Karpas-422 (cell line): ENCODE results near the gene CDC37L1. TPM values are rescaled to one million over a fixed set of nuclear protein-coding genes. Genes with fewer than 3 reads are reported as not detected.
A peak's percentile ranks its signal among the peaks of the same experiment; 100 is the strongest.

Experiments
- DNase-seq: peaks from one replicate; pipeline ENCODE4 v3.0.0-alpha.2; 2015
- H2AFZ ChIP-seq: fragments of 200-600 bp; sonication (generic); 2 replicates; pipeline ENCODE4 v1.6.1; 2014; ENCODE audit warnings: antibody characterized with exemption, low read length, mixed read lengths
- H3K27ac ChIP-seq: fragments of 200-600 bp; sonication (generic); 2 replicates; pipeline ENCODE4 v1.5.1; 2014; ENCODE audit warnings: mild to moderate bottlenecking, low read length, moderate library complexity
- H3K27me3 ChIP-seq: fragments of 200-600 bp; sonication (generic); 2 replicates; pipeline ENCODE4 v1.6.1; 2014; ENCODE audit warnings: low read length, mixed read lengths
- H3K36me3 ChIP-seq: fragments of 200-600 bp; sonication (generic); 2 replicates; pipeline ENCODE4 v1.6.1; 2014; ENCODE audit warnings: low read length, mixed read lengths; ENCODE audit not compliant: insufficient read depth
- H3K4me1 ChIP-seq: fragments of 200-600 bp; sonication (generic); 2 replicates; pipeline ENCODE4 v1.6.1; 2014; ENCODE audit warnings: mild to moderate bottlenecking, low read length, mixed read lengths
- H3K4me2 ChIP-seq: fragments of 200-600 bp; sonication (generic); 2 replicates; pipeline ENCODE4 v1.6.1; 2014; ENCODE audit warnings: low read length, low read depth, mild to moderate bottlenecking; ENCODE audit not compliant: poor library complexity, severe bottlenecking
- H3K4me3 ChIP-seq: fragments of 200-600 bp; sonication (generic); 2 replicates; pipeline ENCODE4 v1.5.1; 2014; ENCODE audit warnings: mild to moderate bottlenecking, antibody characterized with exemption, low read length, mixed read lengths
- H3K79me2 ChIP-seq: fragments of 200-600 bp; sonication (generic); 2 replicates; pipeline ENCODE4 v1.6.1; 2014; ENCODE audit warnings: mild to moderate bottlenecking, low read length, mixed read lengths
- H3K9ac ChIP-seq: fragments of 200-600 bp; sonication (generic); 2 replicates; pipeline ENCODE4 v1.6.0; 2014; ENCODE audit warnings: low read length
- H3K9me2 ChIP-seq: fragments of 200-600 bp; sonication (generic), shearing (Covaris generic); replicated peaks from 2 replicates; pipeline ENCODE4 v1.6.0; 2014; ENCODE audit warnings: mild to moderate bottlenecking, low read length, moderate library complexity; ENCODE audit not compliant: insufficient read depth
- H3K9me3 ChIP-seq: fragments of 300-700, 200-600 bp; sonication (generic); 2 replicates; pipeline ENCODE4 v1.6.1; 2014; ENCODE audit warnings: low read length, mixed read lengths
- H4K20me1 ChIP-seq: fragments of 200-600 bp; sonication (generic); 2 replicates; pipeline ENCODE4 v1.6.1; 2014; ENCODE audit warnings: mild to moderate bottlenecking, antibody characterized with exemption, low read length, low read depth; ENCODE audit not compliant: insufficient read depth
- total RNA-seq: library from RNA; depleted of rRNA; stranded (reverse); fragments of >200 nt; shearing (Covaris generic); gene quantifications from 2 replicates; pipeline ENCODE4 v1.2.3, GENCODE V29; 2014; ENCODE audit warnings: low replicate concordance

CDC37L1 gene
- total RNA-seq, 1 experiment from 2014 or later = 12.0 TPM

DNA sequence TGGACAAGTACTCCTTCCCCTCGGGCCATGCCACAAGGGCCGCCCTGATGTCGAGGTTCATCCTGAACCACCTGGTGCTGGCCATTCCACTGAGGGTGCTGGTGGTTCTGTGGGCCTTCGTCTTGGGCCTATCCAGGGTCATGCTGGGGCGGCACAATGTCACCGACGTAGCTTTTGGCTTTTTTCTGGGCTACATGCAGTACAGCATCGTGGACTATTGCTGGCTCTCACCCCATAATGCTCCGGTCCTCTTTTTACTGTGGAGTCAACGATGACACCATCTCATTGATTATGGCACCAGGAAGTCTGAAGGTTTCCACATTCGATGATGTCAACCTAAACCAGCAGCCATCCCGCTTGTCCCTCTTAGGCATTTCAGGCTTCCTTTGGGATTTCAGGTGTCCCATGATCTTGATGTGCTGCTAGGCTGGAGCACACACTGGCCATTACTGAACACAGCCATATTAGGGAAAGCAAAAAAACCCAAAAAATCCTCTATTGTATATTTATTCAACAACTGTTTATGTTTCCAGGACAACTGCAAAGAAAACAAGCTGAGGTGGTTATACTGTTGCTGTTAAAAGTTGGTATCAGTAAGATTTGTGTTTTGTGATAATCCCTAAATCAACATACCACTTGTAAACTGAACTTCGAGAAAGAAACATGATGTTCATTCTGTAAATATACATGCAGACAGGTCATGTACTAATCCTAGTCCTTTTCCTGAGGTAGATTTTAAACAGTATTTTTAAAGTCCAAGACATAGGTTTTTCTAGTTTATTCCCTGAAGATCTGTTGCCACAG is 16.2 kb upstream of the CDC37L1 start:
- Histone ChIP-seq H3K9ac (peak overlapping the region; percentile 81), H3K9me3 (no peaks in the 10 kb centered on the region), H3K4me2 (peak overlapping the region; percentile 76), H4K20me1 (no peaks in the 10 kb centered on the region; the same call in 1 of the 2 replicates), H3K9me2 (no peaks in the 10 kb centered on the region), H3K79me2 (no peaks in the 10 kb centered on the region), H3K4me1 (peaks cover 47% of the 10 kb centered on the region), H3K4me3 (peak overlapping the region; percentile 79), H3K27me3 (no peaks in the 10 kb centered on the region), H3K36me3 (no peaks in the 10 kb centered on the region), H3K27ac (no peak overlapping the region), H2AFZ (no peak overlapping the region)
- no peak for DNase-seq

DNA sequence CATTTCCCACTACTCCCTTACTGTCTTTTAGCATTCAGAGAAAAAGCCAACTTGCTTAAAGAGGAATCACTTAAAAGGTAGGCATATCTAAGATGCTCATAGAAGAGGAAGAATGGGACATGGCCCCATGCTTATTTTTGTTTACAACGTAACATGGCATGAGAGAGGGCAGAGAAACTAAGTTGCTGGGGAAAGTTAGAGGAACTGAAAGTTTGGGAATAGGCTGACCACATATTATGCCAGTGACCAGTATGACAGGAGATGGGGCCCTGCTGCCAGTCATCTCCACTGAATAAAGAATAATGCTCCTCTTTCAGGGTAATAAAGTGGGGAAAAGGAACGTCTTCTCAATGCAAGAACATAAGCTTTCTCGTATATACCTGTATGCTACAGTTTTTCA is 15.4 kb upstream of the CDC37L1 start:
- H3K9me3 ChIP-seq = no peaks in the 10 kb centered on the region
- no peak overlapping the region for H3K9ac ChIP-seq
- H3K4me2 ChIP-seq = peak overlapping the region; percentile 76
- H3K9me2 ChIP-seq = no peaks in the 10 kb centered on the region
- H4K20me1 ChIP-seq = no peaks in the 10 kb centered on the region; the same call in 1 of the 2 replicates
- H2AFZ ChIP-seq = no peak overlapping the region
- no peaks in the 10 kb centered on the region for H3K79me2 ChIP-seq
- no peak overlapping the region for H3K27ac ChIP-seq
- H3K4me1 ChIP-seq = peaks cover 47% of the 10 kb centered on the region
- no peaks in the 10 kb centered on the region for H3K36me3 ChIP-seq
- no peaks in the 10 kb centered on the region for H3K27me3 ChIP-seq
- peak overlapping the region; percentile 13; the same call in 1 of the 2 replicates for H3K4me3 ChIP-seq
- DNase-seq = no peak

GRCh38 chr9:4665357-4665756 is 14.0 kb upstream of the CDC37L1 start:
- Histone ChIP-seq H3K4me2 (peak overlapping the region; percentile 76), H3K4me3 (no peak overlapping the region), H3K4me1 (peaks cover 47% of the 10 kb centered on the region), H4K20me1 (no peaks in the 10 kb centered on the region; the same call in 1 of the 2 replicates), H2AFZ (no peak overlapping the region), H3K36me3 (no peaks in the 10 kb centered on the region), H3K27me3 (no peaks in the 10 kb centered on the region), H3K79me2 (no peaks in the 10 kb centered on the region), H3K9me3 (no peaks in the 10 kb centered on the region), H3K9me2 (no peaks in the 10 kb centered on the region), H3K9ac (no peak overlapping the region), H3K27ac (no peak overlapping the region)
- no peak for DNase-seq

DNA sequence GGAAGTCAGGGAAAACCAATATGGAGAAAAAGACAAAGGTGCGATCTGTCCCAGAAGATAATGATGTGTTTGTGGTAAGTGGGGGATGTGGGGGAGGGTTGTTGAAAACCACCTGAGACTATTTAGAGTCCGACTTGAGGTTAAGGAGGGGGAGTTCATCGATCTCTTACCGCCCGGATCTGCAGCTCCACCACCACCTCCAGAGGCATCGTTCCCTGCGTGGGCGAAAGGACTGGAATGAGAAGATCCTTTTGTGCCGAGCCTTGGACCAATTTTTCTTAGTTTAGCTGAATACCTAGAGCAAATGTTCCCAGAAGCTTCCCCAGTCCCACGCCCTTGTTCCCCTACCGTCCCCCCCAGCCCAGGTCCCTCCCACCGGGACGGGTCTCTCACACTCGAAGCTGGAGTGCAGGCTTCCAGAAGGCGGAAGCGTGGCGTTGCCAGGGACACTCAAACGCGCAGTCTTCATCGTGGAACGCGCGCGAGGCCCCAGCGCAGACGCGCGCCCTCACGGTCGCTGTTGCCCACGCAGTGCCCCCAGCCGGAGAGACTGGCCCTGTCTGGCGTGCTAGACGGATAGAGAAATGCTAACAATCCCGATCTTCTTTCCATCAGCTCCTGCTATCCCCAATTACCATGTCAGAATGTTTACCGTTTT is 13.2 kb upstream of the CDC37L1 start, which contains the start of gene SPATA6L:
Gene SPATA6L (minus strand): TSS at position 439 of the 658 bp plus-strand sequence. CDS start 230 bp downstream, at position 209.
- Histone ChIP-seq H3K27me3 (no peaks in the 10 kb centered on the region), H3K9me2 (no peaks in the 10 kb centered on the region), H2AFZ (0 out of 2 replicates have a peak within 1 kb of the TSS, but pooled peaks have one; percentile 39), H3K4me1 (peaks cover 47% of the 10 kb centered on the region), H4K20me1 (no peaks in the 10 kb centered on the region; the same call in 1 of the 2 replicates), H3K4me3 (peak within 1 kb of the TSS; percentile 55), H3K4me2 (peak within 1 kb of the TSS; percentile 61), H3K9me3 (no peaks in the 10 kb centered on the region), H3K79me2 (no peaks in the 10 kb centered on the region), H3K27ac (no peak within 1 kb of the TSS), H3K36me3 (no peaks in the 10 kb centered on the region), H3K9ac (peak within 1 kb of the TSS; percentile 39)
- DNase-seq = no peak

GRCh38 chr9:4667681-4668080 is 11.7 kb upstream of the CDC37L1 start:
- Histone ChIP-seq H3K27me3 (no peaks in the 10 kb centered on the region), H3K79me2 (no peaks in the 10 kb centered on the region), H3K4me3 (no peak overlapping the region), H3K27ac (no peak overlapping the region), H3K9me2 (no peaks in the 10 kb centered on the region), H3K9ac (no peak overlapping the region), H2AFZ (no peak overlapping the region), H3K4me2 (no peak overlapping the region), H4K20me1 (no peaks in the 10 kb centered on the region; the same call in 1 of the 2 replicates), H3K9me3 (no peaks in the 10 kb centered on the region), H3K4me1 (peaks cover 43% of the 10 kb centered on the region), H3K36me3 (no peaks in the 10 kb centered on the region)
- no peak for DNase-seq

DNA sequence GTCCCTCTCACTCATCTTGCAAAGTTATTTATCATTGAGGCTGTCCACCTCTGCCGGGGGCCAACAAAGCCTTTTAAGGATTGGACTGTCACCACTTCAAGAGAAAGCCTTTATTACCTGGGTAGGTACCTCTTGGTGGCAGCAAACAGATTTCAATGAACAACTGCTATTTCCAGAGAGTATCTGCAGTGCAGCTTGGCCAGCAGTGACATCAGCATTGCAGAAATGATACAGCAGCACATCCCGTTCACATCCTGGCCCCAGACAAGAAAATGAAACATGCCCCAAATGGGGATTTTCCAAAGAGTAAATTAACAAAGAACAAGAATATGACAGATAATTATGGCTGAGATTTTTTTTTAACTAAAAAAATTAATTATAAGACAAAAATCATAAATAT is 10.8 kb upstream of the CDC37L1 start:
- no peaks in the 10 kb centered on the region for H3K36me3 ChIP-seq
- H3K4me2 ChIP-seq = no peak overlapping the region
- H2AFZ ChIP-seq = no peak overlapping the region
- H3K27ac ChIP-seq = no peak overlapping the region
- no peaks in the 10 kb centered on the region for H3K27me3 ChIP-seq
- peaks cover 33% of the 10 kb centered on the region for H3K4me1 ChIP-seq
- no peak overlapping the region for H3K9ac ChIP-seq
- no peaks in the 10 kb centered on the region for H3K9me2 ChIP-seq
- no peak for DNase-seq
- no peaks in the 10 kb centered on the region for H3K79me2 ChIP-seq
- H4K20me1 ChIP-seq = no peaks in the 10 kb centered on the region; the same call in 1 of the 2 replicates
- H3K4me3 ChIP-seq = no peak overlapping the region
- no peaks in the 10 kb centered on the region for H3K9me3 ChIP-seq

DNA sequence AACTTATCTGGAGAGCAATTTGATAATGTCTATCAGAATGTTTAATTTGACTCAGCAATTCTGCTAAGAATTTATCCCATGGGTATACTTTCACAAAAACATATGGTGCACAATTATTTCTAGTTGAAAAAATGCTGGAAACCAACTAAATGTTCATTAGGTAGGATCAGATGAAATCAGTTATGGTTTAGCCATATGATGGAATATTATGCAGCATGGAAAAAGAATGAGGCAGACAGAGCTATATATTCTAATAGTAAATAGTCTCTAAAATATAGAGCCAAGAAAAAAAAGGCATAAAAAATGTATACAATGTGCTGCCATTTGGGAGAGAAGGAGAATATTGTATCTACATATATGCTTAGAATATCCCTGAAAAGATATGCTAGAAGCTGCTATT is 9.5 kb upstream of the CDC37L1 start:
- no peaks in the 10 kb centered on the region for H4K20me1 ChIP-seq
- no peaks in the 10 kb centered on the region for H3K9me2 ChIP-seq
- H2AFZ ChIP-seq = no peak overlapping the region
- H3K4me2 ChIP-seq = no peak overlapping the region
- H3K9me3 ChIP-seq = no peaks in the 10 kb centered on the region
- H3K4me3 ChIP-seq = no peak overlapping the region
- peak; percentile 9 for DNase-seq
- H3K4me1 ChIP-seq = peaks cover 21% of the 10 kb centered on the region
- no peak overlapping the region for H3K9ac ChIP-seq
- H3K79me2 ChIP-seq = no peaks in the 10 kb centered on the region
- no peaks in the 10 kb centered on the region for H3K36me3 ChIP-seq
- H3K27ac ChIP-seq = no peak overlapping the region
- no peaks in the 10 kb centered on the region for H3K27me3 ChIP-seq

- Histone ChIP-seq H3K4me3 (no peak overlapping the region), H3K9ac (no peak overlapping the region), H3K27me3 (no peaks in the 10 kb centered on the region), H3K9me3 (no peaks in the 10 kb centered on the region), H4K20me1 (no peaks in the 10 kb centered on the region), H3K4me1 (peaks cover 14% of the 10 kb centered on the region), H2AFZ (no peak overlapping the region), H3K79me2 (no peaks in the 10 kb centered on the region), H3K36me3 (no peaks in the 10 kb centered on the region), H3K9me2 (no peaks in the 10 kb centered on the region), H3K4me2 (no peak overlapping the region), H3K27ac (no peak overlapping the region)
- peak; percentile 15 for DNase-seq
Measured at GRCh38 chr9:4670591-4670990, 8.8 kb upstream of the CDC37L1 start.
